GM19452 (cell line): ENCODE data around the gene PRKG1.

Experiments
- ATAC-seq: cut with Tn5 transposase; IDR thresholded peaks from one replicate; pipeline ENCODE4 v1.9.1; 2021; ENCODE audit not compliant: unreplicated experiment

The PRKG1 gene

GRCh38 chr10:51075873-51076229, 1.6 kb downstream of the PRKG1 start:
- no peak for ATAC-seq

DNA sequence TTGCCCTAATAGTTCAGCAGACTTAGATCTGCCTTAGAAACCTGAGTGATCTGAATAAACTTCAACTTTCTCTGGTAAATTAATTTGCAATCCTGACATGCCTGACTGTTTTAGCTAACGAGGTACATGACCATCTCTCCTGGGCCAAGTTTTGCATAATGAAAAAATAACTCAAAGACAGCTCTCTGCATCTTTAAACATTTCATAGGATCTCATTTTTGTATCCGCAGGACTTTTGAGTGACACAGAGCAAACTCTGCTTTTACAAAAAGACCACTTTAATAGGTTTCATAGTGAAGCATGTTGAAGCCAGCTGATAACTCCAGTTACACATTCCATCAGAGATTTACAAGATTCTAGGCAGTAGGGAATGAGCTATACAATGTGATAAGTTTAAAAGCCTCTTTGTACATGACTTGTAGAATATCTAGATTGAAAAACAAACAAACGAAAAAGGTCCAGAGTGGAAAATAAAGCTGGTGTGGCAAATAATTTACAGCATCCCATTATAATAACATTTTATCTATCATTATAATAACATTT, 2.1 kb downstream of the PRKG1 start:
- no peak for ATAC-seq

- ATAC-seq: no peak
These were observed 2.8 kb downstream of the PRKG1 start for GRCh38 chr10:51077074-51077473.

DNA sequence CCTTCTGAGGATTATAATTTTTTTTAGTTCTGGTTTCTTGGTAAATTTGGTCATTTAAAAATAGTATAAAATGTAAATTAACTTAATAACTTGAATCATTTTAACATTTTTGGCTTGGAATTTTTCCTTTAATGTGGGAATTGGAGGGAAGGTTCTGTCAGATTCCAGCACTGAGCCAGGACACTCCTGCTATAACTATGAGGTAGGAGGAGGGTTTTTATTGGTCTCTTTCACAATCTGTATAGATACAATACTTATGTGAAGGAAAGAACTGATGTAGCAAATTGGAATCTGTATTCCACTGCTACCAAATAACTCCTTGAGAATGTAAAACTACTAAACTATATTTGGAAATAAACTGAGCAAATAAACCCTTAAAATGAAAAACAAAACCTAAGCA, 3.2 kb downstream of the PRKG1 start:
- ATAC-seq: no peak

GRCh38 chr10:51079331-51079730, 5.0 kb downstream of the PRKG1 start:
- ATAC-seq: no peak

DNA sequence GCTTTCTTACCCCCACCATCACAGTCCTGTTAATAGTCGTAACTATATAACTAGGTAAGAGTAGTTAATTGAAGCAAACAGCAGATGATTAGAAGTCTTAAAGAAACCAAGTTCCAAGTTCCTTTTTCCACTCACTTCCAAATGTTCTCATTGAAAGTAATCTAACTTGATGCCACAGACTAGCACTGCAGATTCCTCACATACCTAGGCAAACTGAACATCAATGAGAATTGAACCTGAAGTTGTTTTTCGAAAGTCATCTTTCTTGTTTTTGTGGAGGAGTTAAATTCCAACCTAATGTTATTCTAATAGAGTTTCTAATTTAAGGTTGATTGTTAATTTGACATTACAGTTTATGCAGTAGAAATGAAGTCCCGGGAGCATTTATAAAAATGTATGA, 5.5 kb downstream of the PRKG1 start:
- no peak for ATAC-seq

DNA sequence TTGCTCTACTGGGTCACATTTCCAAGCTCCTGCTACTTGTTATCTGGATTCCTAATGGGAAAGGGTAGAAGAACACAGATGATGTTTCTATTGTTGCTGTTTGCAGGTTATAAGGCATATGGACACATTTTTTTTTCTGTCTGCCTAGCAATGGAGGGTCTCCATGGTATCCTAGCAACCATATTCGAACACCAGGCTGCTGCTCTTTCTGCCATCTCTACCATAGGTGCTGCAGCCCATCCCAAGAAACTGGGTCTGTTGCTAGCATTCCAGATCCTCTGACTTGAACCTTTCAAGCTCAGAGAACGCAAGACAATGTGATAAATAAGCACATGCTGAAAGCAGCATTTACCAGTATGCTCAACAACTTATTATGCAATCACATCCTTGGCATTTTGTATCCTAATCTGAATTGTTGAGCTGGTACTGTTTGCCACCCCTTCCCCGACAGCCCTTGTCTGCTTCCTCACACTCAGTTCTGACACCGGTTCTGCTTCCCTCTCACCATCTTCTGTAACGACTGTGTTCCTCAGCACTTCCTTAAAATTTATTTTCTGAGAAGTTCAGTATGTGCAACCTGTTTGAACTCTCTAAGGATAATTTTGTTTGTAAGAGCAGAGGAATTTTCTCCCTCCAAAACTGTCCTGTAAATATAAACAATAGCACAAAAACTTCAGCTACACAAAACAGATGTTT, 6.2 kb downstream of the PRKG1 start:
- no peak for ATAC-seq

DNA sequence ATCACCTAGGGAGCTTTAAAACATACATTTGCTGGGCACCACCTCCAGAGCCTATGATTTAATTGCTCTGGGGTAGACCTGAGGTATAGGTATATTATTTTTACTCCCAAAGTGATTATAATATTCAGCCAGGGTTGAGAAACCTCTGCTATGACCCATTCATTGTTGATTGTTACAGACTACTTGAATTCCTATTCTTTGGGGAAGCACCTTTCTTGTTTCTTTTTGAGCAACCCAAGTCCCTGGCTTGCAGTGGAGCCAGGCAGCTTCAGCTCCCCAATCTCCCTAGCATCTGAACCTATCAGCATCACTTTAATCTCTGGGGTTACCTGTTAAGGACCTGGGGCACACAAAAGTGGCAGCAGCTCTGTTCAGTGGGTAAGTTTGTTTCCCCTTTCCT, 8.6 kb downstream of the PRKG1 start:
- no peak for ATAC-seq

- no peak for ATAC-seq
These were observed 9.1 kb downstream of the PRKG1 start for GRCh38 chr10:51083356-51083853.

DNA sequence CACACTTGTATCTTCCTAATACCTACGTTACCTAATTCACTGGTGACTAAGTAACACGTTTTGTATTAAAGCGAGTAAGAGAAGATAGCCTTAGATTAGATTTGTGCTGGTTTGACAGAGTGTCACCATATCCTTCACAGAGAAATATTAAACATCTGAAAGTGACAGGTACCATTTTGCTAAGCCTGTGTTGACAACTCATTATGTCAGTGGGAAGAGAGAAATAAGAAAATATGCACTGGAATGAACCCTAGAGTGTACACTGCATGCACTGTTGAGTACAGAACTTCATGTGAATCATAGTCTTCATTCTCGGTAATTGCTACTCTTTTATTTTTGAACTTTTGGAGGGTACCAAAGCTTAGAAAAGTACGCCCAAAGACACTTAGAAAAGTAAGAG, 10.9 kb downstream of the PRKG1 start:
- no peak for ATAC-seq

GRCh38 chr10:51086710-51087109, 12.4 kb downstream of the PRKG1 start:
- ATAC-seq: no peak

DNA sequence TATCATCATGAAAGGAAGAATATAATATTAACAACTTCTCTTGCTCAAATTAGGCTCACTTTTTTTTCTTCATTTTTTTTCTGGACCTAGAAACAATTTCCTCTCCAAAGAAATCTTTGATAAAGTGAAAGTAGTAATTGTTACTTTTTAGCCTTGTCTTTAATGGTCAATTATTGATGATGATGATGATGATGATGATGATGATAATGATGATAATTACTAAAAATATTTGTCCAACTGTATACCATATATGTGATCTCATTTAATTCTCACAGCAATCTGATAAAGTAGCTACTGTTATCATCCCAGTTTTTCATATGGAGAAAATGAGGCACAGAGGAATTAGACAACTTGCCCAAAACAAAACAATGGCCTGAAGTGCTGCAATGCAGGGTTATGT, 12.8 kb downstream of the PRKG1 start:
- ATAC-seq: no peak

- ATAC-seq: no peak
These were observed 15.9 kb downstream of the PRKG1 start for GRCh38 chr10:51090190-51090589.

DNA sequence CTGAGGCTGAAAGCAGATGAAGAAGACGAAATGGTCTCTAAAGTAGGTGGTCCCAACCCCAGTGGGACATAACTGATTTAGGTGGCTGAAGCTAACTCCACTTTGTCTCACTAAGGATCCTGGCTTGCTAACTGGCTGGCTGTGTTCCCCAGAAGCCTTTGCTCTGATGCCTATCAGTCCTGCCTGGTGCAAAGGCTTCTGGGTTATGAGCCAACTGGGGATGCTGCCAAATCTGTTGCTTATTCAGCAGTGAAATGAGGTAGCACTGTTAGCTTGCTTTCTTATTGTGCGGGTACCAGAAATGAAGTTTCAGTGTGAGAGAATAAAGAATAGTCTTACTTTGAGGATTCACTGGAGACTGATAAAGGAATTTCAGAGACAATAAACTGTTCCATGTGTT, 18.1 kb downstream of the PRKG1 start:
- ATAC-seq: no peak

DNA sequence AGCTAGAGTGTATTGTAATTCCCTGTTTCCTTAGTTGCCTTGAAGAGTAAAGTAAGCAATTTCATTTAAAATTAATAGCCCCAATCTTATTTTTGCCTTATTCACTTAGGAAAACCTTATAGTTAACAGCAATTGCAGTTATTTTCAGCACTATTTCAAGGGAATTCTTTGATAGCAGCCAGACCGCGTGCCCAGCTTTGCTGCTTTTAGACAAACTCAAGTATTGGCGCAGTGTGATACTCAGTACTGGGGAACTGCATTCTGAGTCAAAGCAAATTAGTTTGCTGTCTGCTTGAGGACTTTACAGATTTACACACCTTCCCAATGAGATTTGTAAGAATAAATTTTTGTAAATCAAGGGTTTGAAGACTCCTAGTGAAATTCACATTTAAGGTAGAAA, 21.2 kb downstream of the PRKG1 start:
- no peak for ATAC-seq

DNA sequence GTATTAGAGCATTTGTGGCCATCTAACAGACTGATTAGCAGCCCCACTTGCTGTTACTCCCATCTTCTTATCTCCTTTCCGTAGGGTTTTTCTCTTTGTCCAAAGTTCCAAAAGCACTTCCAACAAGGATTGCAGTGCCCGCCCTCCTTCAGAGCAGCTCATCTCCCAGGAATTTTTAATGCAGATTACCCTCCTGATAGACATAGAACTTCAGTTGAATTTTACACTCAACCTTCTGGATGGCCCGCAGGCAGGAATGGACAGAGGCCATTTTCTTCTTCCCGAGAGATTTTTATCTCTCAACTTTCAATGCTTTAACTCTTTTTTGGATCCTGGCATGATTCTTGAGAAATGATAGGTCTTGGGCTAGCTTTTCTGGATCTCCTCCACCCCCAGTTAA, 23.3 kb downstream of the PRKG1 start:
- ATAC-seq: no peak

DNA sequence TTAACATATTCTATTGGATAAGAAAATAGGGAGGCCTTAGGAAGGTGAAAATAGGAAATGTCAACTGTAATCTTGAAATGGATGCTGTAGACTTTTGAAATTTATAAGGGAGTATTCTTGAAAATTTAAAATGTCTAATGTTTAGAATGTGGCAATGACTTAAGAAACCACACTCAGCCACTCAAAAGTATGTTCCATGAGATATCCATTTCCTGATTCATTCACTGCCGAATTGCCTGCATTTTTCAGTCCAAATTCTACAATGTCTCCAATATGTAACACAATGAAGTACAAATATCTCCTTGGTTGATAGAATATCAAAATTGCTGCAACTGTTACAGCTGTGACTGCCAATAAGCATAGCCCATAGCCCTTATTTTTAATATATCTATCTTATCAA, 25.9 kb downstream of the PRKG1 start:
- no peak for ATAC-seq

GRCh38 chr10:51103554-51104217, 29.4 kb downstream of the PRKG1 start:
- no peak for ATAC-seq

- ATAC-seq: no peak
These were observed 32.1 kb downstream of the PRKG1 start for GRCh38 chr10:51106311-51106945.

DNA sequence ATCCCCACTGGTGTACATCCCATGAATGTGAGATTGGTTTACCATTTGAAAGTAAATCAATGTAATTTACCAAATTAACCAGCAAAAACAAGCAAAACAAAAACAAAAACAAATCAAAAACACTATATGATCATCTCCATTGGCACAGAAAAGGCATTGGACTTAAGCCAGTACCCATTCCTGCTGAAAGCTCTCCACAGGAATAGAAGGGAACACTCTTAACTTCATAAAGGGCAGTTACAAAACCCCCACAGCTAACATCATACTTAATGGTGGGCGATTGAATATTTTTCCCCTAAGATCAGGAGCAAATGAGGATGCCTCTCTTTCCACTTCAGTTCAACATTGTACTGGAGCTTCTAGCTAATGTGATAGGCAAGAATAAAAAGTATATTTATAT, 34.1 kb downstream of the PRKG1 start:
- ATAC-seq: no peak

DNA sequence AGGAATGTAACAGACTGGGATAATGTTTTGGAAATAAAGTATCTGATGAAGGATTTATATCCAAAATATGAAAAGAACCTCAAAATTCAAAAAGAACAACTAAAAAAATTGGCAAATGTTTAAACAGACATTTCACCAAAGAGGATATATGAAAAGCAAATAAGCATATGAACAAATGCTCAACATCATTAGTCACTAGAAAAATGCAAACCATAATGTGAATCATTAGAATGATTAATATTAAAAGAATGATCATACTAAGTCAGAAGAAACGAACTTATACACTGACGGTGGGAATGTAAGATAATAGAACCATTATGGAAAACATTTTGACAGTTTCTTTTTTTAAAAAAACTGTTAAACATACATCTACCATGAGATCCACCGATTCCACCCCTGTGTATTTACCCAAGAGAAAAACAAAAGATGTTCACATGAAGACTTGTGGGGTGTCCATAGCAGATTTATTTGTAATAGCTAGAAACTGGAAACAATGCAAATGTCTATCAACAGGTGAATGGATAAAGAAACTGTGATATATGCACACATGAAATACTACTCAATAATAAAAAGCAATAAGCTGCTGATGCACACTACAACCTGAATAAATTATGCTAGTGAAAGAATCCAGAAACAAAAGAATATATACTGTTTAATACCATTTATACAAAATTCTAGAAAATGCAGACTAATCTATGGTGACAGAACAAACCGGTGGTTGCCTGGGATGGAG, 35.7 kb downstream of the PRKG1 start:
- ATAC-seq: no peak
